ENCODE results near the gene ABCB6.

The ABCB6 gene

GRCh38 chr2:219165058-219165911 is 53.5 kb downstream of the ABCB6 start:
- no peak for DNase-seq

GRCh38 chr2:219163156-219163555 is 55.6 kb downstream of the ABCB6 start:
- no peak for DNase-seq

- DNase-seq, result no peak
Observed at GRCh38 chr2:219161097-219161496, 57.7 kb downstream of the ABCB6 start.

GRCh38 chr2:219160186-219161017 is 58.4 kb downstream of the ABCB6 start, which contains the start of gene NHEJ1:
NHEJ1 (minus strand) TSS chr2:219160815; CDS start chr2:219158362, 2,453 bp downstream.
- peak; percentile 87 for DNase-seq

All from amniotic stem cell (primary cell).